ENCODE data around the gene CRAT. TPM values are rescaled to one million over a fixed set of nuclear protein-coding genes. Genes with fewer than 3 reads are reported as not detected.

The CRAT gene
- total and polyA plus RNA-seq, 12 donors = 19.5 to 84.7 (median 72.1) TPM

DNA sequence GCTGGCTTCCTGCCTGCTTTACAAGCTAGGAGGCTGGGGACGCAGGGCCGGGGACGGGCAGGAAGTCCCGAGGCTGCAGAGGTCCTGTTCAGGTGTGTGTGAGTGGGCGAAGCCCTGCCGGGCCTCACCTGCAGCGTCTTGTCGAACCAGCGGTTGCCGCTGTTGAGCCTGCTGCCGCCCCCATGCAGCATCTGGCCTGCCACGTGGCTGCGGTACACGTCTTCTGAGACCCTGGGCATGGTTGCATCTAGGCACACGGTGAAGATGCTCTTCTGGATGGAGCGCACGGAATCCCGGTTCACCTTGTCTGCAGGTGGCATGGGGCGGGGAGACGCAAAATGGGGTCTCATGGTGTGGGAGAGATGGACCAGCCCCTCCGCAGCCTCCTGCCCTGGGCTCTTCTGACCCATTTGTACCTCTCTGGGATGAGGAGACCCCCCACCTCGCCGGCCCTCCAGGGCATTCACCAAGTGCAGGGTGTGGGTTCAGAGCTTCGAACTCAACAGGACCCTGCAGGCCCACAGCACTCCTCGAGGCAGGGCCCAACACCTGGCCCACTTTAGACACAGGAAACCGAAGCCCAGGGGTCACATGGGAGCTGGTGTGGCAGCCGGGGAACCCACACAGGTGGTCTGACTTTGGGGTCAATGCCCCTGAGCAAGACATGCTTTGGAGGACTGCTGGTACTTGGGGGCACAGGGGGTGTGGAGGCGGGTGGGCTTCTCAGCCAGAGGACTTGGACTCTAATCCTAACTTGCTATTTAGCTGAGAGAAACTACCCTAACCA, 10.0 kb downstream of the CRAT start:
- ATAC-seq (no peak), DNase-seq (no peak)
- 71 to 76% methylated on average over 28 of the region's 28 CpGs for WGBS, 2 donors
- H3K4me1 ChIP-seq = peaks cover 0 to 14% (median 3%) of the 10 kb centered on the region in 9 donors
- no peaks in the 10 kb centered on the region for H3K27me3 ChIP-seq
- TF ChIP-seq, protein P1, sequence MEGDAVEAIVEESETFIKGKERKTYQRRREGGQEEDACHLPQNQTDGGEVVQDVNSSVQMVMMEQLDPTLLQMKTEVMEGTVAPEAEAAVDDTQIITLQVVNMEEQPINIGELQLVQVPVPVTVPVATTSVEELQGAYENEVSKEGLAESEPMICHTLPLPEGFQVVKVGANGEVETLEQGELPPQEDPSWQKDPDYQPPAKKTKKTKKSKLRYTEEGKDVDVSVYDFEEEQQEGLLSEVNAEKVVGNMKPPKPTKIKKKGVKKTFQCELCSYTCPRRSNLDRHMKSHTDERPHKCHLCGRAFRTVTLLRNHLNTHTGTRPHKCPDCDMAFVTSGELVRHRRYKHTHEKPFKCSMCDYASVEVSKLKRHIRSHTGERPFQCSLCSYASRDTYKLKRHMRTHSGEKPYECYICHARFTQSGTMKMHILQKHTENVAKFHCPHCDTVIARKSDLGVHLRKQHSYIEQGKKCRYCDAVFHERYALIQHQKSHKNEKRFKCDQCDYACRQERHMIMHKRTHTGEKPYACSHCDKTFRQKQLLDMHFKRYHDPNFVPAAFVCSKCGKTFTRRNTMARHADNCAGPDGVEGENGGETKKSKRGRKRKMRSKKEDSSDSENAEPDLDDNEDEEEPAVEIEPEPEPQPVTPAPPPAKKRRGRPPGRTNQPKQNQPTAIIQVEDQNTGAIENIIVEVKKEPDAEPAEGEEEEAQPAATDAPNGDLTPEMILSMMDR (IDR thresholded peaks at IDR 0.05) = no peak
- no peak overlapping the region for H3K4me3 ChIP-seq
- no peaks in the 10 kb centered on the region for H3K9me3 ChIP-seq
- no peak overlapping the region for H3K27ac ChIP-seq
- intact Hi-C loops (cut with DNase I) = no loop called here
- H3K36me3 ChIP-seq = peaks cover 0 to 61% (median 19%) of the 10 kb centered on the region in 9 donors

DNA sequence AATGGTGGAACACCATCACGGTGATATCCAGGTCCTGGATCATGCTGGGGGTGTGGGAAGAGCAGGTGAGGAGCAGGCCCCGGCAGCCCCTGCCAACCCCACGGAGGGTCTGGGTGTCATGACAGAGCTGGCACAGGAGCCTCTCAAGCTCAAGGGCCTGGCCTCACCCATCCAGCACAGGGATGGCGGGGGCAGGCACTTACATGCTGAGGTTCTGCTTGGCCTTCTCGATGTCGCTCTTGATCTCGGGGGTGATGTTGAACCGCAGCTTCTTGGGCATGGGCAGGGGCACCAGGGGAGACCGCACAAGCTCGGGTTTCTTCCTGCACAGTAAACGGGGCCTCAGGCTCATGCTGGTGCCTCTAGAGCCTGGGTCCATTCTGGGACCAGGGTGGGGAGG, 12.3 kb downstream of the CRAT start:
- intact Hi-C loops (cut with DNase I) = no loop called here
- H3K36me3 ChIP-seq = peaks cover 0 to 69% (median 20%) of the 10 kb centered on the region in 9 donors

DNA sequence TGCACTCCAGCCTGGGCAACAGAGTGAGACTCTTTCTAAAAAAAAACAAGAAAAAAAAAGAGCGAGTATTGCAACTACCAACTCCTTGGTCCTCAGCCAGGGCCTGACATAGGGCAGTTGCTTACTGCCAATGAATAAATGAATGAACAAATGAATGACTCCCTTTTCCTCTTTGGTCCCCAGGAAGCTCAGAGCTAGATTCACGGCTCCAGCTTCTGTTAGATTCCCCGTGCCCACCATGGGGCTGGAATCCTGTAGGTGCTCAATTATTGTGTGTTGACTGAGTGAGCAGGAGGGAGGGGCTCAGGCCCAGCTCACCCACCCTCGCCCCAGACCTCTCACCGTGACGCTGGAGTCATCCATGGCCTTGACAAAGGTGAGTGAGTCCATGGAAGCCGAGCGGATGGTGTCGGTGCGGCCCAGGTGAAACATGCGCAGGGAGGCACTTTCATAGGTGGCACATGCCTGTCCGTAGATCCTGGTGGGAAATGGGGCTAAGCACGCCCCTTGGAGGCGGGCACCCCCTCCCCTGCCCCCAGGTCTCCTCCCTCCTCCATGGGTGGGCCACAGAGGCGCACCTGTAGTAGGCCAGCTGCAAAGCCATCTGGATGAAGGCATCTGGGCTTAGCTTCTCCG, 12.8 kb downstream of the CRAT start:
- 93 to 97% methylated on average over 16 of the region's 16 CpGs for WGBS, 2 donors
- intact Hi-C loops (cut with DNase I) = no loop called here
- TF ChIP-seq, protein P1 (IDR thresholded peaks at IDR 0.05) = no peak
- peaks cover 0 to 10% (median 0%) of the 10 kb centered on the region in 9 donors for H3K4me1 ChIP-seq
- H3K4me3 ChIP-seq = no peak overlapping the region
- ATAC-seq (no peak), DNase-seq (no peak)
- H3K27ac ChIP-seq = no peak overlapping the region
- no peaks in the 10 kb centered on the region for H3K27me3 ChIP-seq
- peaks cover 0 to 69% (median 20%) of the 10 kb centered on the region in 9 donors for H3K36me3 ChIP-seq
- no peaks in the 10 kb centered on the region for H3K9me3 ChIP-seq

More for the DNA sequence above, 12.3 kb downstream of the CRAT start:
- Histone ChIP-seq H3K27me3 (no peaks in the 10 kb centered on the region), H3K4me3 (no peak overlapping the region), H3K4me1 (peaks cover 0 to 13% (median 1%) of the 10 kb centered on the region in 9 donors), H3K9me3 (no peaks in the 10 kb centered on the region), H3K27ac (no peak overlapping the region)
- DNase-seq (no peak), ATAC-seq (no peak)
- TF ChIP-seq, protein P1 (IDR thresholded peaks at IDR 0.05) = no peak
- 93 to 94% methylated on average over 11 of the region's 11 CpGs for WGBS, 2 donors

GRCh38 chr9:129095908-129096307, 14.7 kb downstream of the CRAT start:
- no peaks in the 10 kb centered on the region for H3K9me3 ChIP-seq
- H3K4me1 ChIP-seq = peaks cover 0 to 10% (median 0%) of the 10 kb centered on the region in 9 donors
- peaks cover 0 to 52% (median 20%) of the 10 kb centered on the region in 9 donors for H3K36me3 ChIP-seq
- no peaks in the 10 kb centered on the region for H3K27me3 ChIP-seq
- ATAC-seq (no peak), DNase-seq (no peak)
- no peak overlapping the region for H3K4me3 ChIP-seq
- H3K27ac ChIP-seq = no peak overlapping the region
- WGBS, 2 donors = 95 to 96% methylated on average over 12 of the region's 12 CpGs
- TF ChIP-seq, protein P1 (IDR thresholded peaks at IDR 0.05) = no peak
- intact Hi-C loops (cut with DNase I) = no loop called here
